ENCODE data around the gene IGFN1. TPM values are rescaled to one million over a fixed set of nuclear protein-coding genes. Genes with fewer than 3 reads are reported as not detected.

Gene IGFN1
- total and polyA plus RNA-seq, 2 donors (not counting 3 experiments of a cell fraction or from before 2014, with no cell fraction given): not detected

DNA sequence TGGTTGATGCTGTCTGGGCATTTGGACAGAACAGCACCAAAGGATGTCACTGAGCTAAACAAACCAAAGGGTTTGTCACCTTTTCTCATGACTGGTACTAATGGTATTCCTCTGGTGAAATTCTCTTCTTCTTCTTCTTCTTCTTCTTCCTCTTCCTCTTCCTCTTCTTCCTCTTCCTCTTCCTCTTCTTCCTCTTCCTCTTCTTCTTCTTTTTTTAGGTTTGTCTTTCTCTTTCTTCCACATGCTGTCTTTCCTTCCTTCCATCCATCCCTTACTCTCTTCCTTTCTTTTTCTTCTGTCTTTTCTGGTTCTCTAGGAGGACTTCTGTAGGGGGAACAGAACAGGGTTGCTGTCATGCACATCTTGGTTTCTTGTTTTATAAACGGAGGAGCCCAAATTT lies 9.3 kb upstream of the IGFN1 start:
- H2AFZ ChIP-seq (ENCODE audit: low read depth, low read length): no peak overlapping the region
- no peak overlapping the region for H3K4me3 ChIP-seq (replicated peaks in 1 of 3; ENCODE audit: insufficient read depth in 1 of 3, low read depth in 1 of 3, low read length in 3 of 3)
- H3K79me2 ChIP-seq (ENCODE audit: control insufficient read depth, insufficient read depth, low read length): no peaks in the 10 kb centered on the region
- no peaks in the 10 kb centered on the region for H3K9me1 ChIP-seq (replicated peaks; ENCODE audit: control insufficient read depth, extremely low read depth, insufficient read depth, low read length)
- ChIA-PET POLR2A (no interaction called here), CTCF (interaction anchor here (0.9 to 1.3 kb wide), 2 partner anchors 10 to 18 kb away, joined by 3 read pairs; no protein-coding TSS in a partner anchor)
- H3K4me2 ChIP-seq (ENCODE audit: insufficient read depth, low read length): no peak overlapping the region
- H3K27me3 ChIP-seq (ENCODE audit: control insufficient read depth in 2 of 2, insufficient read depth in 2 of 2, low read length in 2 of 2): peaks cover 3 to 14% of the 10 kb centered on the region in 2 experiments
- H3K9ac ChIP-seq (replicated peaks; ENCODE audit: extremely low read depth, insufficient read depth, low read length): no peak overlapping the region
- no peak overlapping the region for H3K27ac ChIP-seq (ENCODE audit: insufficient read depth, low read depth, low read length)
- DNase-seq (ENCODE audit: low read depth, low spot score): no peak
- FAIRE-seq: no peak
- H3K36me3 ChIP-seq (ENCODE audit: control insufficient read depth in 2 of 2, extremely low read depth in 1 of 2, insufficient read depth in 2 of 2, low read length in 2 of 2): no peaks in the 10 kb centered on the region
- dilution Hi-C loops (cut with MboI; ENCODE audit: extremely low pct_ligation_motif_present, low sequenced_read_pairs) (no loop called here), intact Hi-C loops (cut with micrococcal nuclease) (no loop called here)
- no peaks in the 10 kb centered on the region for H3K9me3 ChIP-seq (replicated peaks; ENCODE audit: control insufficient read depth, insufficient read depth, low read length)
- BruUV-seq (replicated peaks): no TSS peak
- no peaks in the 10 kb centered on the region for H4K20me1 ChIP-seq (replicated peaks; ENCODE audit: control insufficient read depth, extremely low read depth, insufficient read depth, low read length)
- TF ChIP-seq POLR2A (IDR thresholded peaks at IDR 0.05; ENCODE audit: low read depth, low read length) (no peak), GATA2 (IDR thresholded peaks at IDR 0.05; ENCODE audit: insufficient read depth, insufficient read length, low read depth, low read length) (no peak), EZH2 (IDR thresholded peaks at IDR 0.05; ENCODE audit: borderline replicate concordance, low read depth, low read length, severe bottlenecking) (no peak), FOS (IDR thresholded peaks at IDR 0.05; ENCODE audit: borderline replicate concordance, insufficient read depth, low read length) (no peak), MYC (IDR thresholded peaks at IDR 0.05; ENCODE audit: low read depth, low read length) (no peak), JUN (IDR thresholded peaks at IDR 0.05; ENCODE audit: borderline replicate concordance, insufficient read depth, insufficient read length, low read depth) (no peak), POLR2AphosphoS5 (IDR thresholded peaks at IDR 0.05; ENCODE audit: insufficient read depth, low read depth, low read length) (no peak)
- TF ChIP-seq, protein P1, sequence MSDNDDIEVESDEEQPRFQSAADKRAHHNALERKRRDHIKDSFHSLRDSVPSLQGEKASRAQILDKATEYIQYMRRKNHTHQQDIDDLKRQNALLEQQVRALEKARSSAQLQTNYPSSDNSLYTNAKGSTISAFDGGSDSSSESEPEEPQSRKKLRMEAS (IDR thresholded peaks at IDR 0.05; ENCODE audit: insufficient read depth, insufficient read length): no peak
- TF ChIP-seq, protein P2, sequence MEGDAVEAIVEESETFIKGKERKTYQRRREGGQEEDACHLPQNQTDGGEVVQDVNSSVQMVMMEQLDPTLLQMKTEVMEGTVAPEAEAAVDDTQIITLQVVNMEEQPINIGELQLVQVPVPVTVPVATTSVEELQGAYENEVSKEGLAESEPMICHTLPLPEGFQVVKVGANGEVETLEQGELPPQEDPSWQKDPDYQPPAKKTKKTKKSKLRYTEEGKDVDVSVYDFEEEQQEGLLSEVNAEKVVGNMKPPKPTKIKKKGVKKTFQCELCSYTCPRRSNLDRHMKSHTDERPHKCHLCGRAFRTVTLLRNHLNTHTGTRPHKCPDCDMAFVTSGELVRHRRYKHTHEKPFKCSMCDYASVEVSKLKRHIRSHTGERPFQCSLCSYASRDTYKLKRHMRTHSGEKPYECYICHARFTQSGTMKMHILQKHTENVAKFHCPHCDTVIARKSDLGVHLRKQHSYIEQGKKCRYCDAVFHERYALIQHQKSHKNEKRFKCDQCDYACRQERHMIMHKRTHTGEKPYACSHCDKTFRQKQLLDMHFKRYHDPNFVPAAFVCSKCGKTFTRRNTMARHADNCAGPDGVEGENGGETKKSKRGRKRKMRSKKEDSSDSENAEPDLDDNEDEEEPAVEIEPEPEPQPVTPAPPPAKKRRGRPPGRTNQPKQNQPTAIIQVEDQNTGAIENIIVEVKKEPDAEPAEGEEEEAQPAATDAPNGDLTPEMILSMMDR (IDR thresholded peaks at IDR 0.05; ENCODE audit: extremely low read depth in 1 of 2, insufficient read depth in 1 of 2, low read depth in 1 of 2, low read length in 2 of 2): no peak
- H3K4me1 ChIP-seq (ENCODE audit: control insufficient read depth, extremely low read depth, insufficient read depth, low read length): no peaks in the 10 kb centered on the region

Measured in endothelial cell of umbilical vein (primary cell).